ENCODE results near the gene ANKRD65. TPM values are rescaled to one million over a fixed set of nuclear protein-coding genes. Genes with fewer than 3 reads are reported as not detected.
"Not testable (repeated sequence)": the region's sequence is repeated elsewhere in the genome, so short reads cannot be mapped to it uniquely, and the experiment has no call there.

ANKRD65 gene
- total RNA-seq, 1 donor from 2014 or later = not detected

GRCh38 chr1:1430114-1430982, 9.3 kb upstream of the ANKRD65 start:
- H3K27me3 Mint-ChIP-seq = peaks cover 18% of the 10 kb centered on the region
- DNase-seq = no peak
- H3K4me3 Mint-ChIP-seq = no peak overlapping the region
- H3K9me3 Mint-ChIP-seq = no peaks in the 10 kb centered on the region
- intact Hi-C loops (cut with micrococcal nuclease) = loop anchor here (5.0 kb wide), 1 partner anchor 33 kb away; the partner anchor contains the start of gene CCNL2
- H3K36me3 Mint-ChIP-seq (ENCODE audit: low read depth) = no peaks in the 10 kb centered on the region
- peaks cover 8% of the 10 kb centered on the region for H3K4me1 Mint-ChIP-seq
- no peak overlapping the region for H3K27ac Mint-ChIP-seq

- DNase-seq = no peak
- Mint-ChIP-seq H3K9me3 (no peaks in the 10 kb centered on the region), H3K27me3 (peaks cover 24% of the 10 kb centered on the region), H3K4me1 (peaks cover 5% of the 10 kb centered on the region), H3K4me3 (no peak overlapping the region), H3K36me3 (ENCODE audit: low read depth) (no peaks in the 10 kb centered on the region), H3K27ac (no peak overlapping the region)
- intact Hi-C loops (cut with micrococcal nuclease) = loop anchor here (5.0 kb wide), 1 partner anchor 32 kb away; the partner anchor contains the start of gene CCNL2
These were observed 8.6 kb upstream of the ANKRD65 start for GRCh38 chr1:1429671-1430073.

GRCh38 chr1:1428967-1429366, 7.9 kb upstream of the ANKRD65 start:
- H3K27ac Mint-ChIP-seq; H3K9me3 Mint-ChIP-seq; H3K4me3 Mint-ChIP-seq; intact Hi-C loops (cut with micrococcal nuclease); DNase-seq; H3K4me1 Mint-ChIP-seq; H3K36me3 Mint-ChIP-seq (ENCODE audit: low read depth): not testable (repeated sequence)
- H3K27me3 Mint-ChIP-seq = peaks cover 25% of the 10 kb centered on the region

DNA sequence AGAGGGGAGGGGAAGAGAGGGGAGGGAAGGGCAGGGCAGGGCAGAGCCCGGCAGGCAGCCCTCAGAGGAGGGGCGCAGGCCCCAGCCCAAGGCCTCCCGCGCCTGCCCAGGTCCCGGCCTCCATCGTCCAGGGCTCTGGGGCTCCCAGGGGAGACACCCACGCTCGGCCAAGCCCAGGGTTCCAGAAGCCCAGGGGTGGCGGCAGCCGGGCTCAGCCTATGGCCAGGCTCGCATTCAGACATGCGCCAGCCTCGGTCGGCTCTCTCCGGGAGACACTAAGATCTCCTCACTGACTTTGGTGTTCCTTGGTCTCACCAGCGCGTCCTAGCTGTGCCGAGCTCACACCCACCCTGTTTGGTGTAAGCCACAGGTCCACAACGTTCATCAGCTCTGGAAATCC, 7.1 kb upstream of the ANKRD65 start:
- no peak overlapping the region for H3K27ac Mint-ChIP-seq
- H3K4me3 Mint-ChIP-seq = peak overlapping the region; percentile 24
- no peaks in the 10 kb centered on the region for H3K9me3 Mint-ChIP-seq
- peaks cover 25% of the 10 kb centered on the region for H3K27me3 Mint-ChIP-seq
- intact Hi-C loops (cut with micrococcal nuclease) = no loop called here
- peaks cover 2% of the 10 kb centered on the region for H3K4me1 Mint-ChIP-seq
- no peaks in the 10 kb centered on the region for H3K36me3 Mint-ChIP-seq (ENCODE audit: low read depth)
- no peak for DNase-seq

- no peaks in the 10 kb centered on the region for H3K36me3 Mint-ChIP-seq (ENCODE audit: low read depth)
- H3K4me1 Mint-ChIP-seq = peaks cover 4% of the 10 kb centered on the region
- peaks cover 25% of the 10 kb centered on the region for H3K27me3 Mint-ChIP-seq
- no peak overlapping the region for H3K4me3 Mint-ChIP-seq
- intact Hi-C loops (cut with micrococcal nuclease) = no loop called here
- no peaks in the 10 kb centered on the region for H3K9me3 Mint-ChIP-seq
- H3K27ac Mint-ChIP-seq = no peak overlapping the region
- no peak for DNase-seq
These were observed 6.7 kb upstream of the ANKRD65 start for GRCh38 chr1:1427820-1428148.

- H3K4me1 Mint-ChIP-seq = peaks cover 5% of the 10 kb centered on the region
- H3K9me3 Mint-ChIP-seq = no peaks in the 10 kb centered on the region
- H3K36me3 Mint-ChIP-seq (ENCODE audit: low read depth) = no peaks in the 10 kb centered on the region
- no peak overlapping the region for H3K27ac Mint-ChIP-seq
- no peak for DNase-seq
- intact Hi-C loops (cut with micrococcal nuclease) = no loop called here
- H3K4me3 Mint-ChIP-seq = no peak overlapping the region
- H3K27me3 Mint-ChIP-seq = peaks cover 25% of the 10 kb centered on the region
These were observed 6.2 kb upstream of the ANKRD65 start for GRCh38 chr1:1427106-1427819.

DNA sequence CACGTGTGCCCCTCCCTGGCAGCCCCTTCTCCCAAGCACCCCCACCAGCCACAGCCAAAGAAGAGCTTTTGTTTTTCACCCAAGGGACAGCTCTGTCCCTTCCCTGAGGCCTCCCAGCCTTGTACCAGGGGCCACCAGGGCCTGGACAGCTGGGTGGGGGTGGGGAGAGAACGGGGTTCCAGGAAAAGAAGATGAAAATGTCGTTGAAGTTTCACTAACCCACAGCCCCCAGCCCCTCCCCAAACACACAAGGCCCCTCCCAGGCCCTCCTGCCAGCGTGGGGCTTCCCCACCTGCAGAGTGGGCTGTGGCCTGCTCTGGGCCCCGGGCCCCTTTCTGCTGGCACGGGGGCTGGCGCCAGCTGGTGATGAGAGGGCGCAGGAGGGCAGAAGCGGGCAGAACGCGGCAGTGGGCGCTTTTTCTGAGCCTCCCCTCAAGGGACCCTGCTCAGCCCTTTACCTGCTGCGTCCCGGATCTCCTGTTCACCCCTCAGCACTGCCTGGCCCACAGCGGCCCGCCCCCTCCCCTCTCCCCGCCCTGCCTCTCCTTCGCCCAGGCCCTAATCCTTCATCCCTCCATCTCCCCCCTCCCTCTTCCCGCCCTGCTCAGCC, 5.5 kb upstream of the ANKRD65 start:
- Mint-ChIP-seq H3K9me3 (no peaks in the 10 kb centered on the region), H3K4me1 (peaks cover 5% of the 10 kb centered on the region), H3K4me3 (peak overlapping the region; percentile 50), H3K36me3 (ENCODE audit: low read depth) (no peaks in the 10 kb centered on the region), H3K27ac (no peak overlapping the region), H3K27me3 (peaks cover 26% of the 10 kb centered on the region)
- DNase-seq = no peak
- intact Hi-C loops (cut with micrococcal nuclease) = no loop called here

- no peaks in the 10 kb centered on the region for H3K36me3 Mint-ChIP-seq (ENCODE audit: low read depth)
- peaks cover 5% of the 10 kb centered on the region for H3K4me1 Mint-ChIP-seq
- no peak overlapping the region for H3K27ac Mint-ChIP-seq
- H3K27me3 Mint-ChIP-seq = peaks cover 27% of the 10 kb centered on the region
- DNase-seq = no peak
- no peaks in the 10 kb centered on the region for H3K9me3 Mint-ChIP-seq
- intact Hi-C loops (cut with micrococcal nuclease) = no loop called here
- peak overlapping the region; percentile 50 for H3K4me3 Mint-ChIP-seq
These were observed 4.8 kb upstream of the ANKRD65 start for GRCh38 chr1:1425753-1426495.

- Mint-ChIP-seq H3K27ac (no peak overlapping the region), H3K36me3 (ENCODE audit: low read depth) (no peaks in the 10 kb centered on the region), H3K27me3 (peaks cover 30% of the 10 kb centered on the region), H3K4me3 (no peak overlapping the region), H3K9me3 (no peaks in the 10 kb centered on the region), H3K4me1 (peaks cover 5% of the 10 kb centered on the region)
- DNase-seq = no peak
- intact Hi-C loops (cut with micrococcal nuclease) = no loop called here
These were observed 4.3 kb upstream of the ANKRD65 start for GRCh38 chr1:1425426-1425752.

DNA sequence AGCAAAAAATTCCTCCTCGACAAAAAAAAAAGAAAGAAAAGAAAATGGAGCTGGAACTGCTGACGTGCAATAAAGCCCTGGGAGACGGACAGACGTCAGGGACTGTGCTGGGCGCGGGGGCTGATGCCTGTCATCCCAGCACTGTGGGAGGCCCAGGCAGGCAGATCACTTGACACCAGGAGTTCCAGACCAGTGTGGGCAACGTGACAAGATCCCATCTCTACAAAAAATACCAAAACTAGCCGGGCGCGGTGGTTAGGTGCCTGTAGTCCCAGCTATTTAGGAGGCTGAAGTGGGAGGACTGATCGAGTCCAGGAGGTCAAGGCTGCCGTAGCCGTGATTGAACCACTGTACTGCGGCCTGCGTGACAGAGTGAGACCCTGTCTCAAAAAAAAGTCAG, 3.6 kb upstream of the ANKRD65 start:
- Mint-ChIP-seq H3K36me3 (ENCODE audit: low read depth) (no peaks in the 10 kb centered on the region), H3K27ac (peak overlapping the region; percentile 14), H3K4me3 (no peak overlapping the region), H3K4me1 (peaks cover 5% of the 10 kb centered on the region), H3K27me3 (peaks cover 26% of the 10 kb centered on the region), H3K9me3 (no peaks in the 10 kb centered on the region)
- intact Hi-C loops (cut with micrococcal nuclease) = no loop called here
- DNase-seq = no peak

DNA sequence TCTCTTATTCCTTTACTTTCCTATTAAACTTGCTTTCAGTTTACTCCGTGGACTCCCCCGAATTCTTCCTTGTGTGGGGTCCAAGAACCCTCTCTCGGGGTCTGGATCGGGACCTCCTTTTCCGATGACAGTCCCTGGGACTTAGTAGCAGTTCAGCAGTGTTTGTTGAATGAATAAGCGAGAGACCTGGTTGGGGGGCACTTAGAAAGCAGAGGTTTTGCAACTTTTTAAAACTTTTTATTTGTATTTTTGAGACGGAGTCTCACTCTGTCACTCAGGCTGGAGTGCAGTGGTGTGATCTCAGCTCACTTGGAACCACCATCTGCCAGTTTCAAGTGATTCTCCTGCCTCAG, 2.1 kb upstream of the ANKRD65 start:
- Mint-ChIP-seq H3K4me1 (peaks cover 5% of the 10 kb centered on the region), H3K36me3 (ENCODE audit: low read depth) (no peaks in the 10 kb centered on the region), H3K27ac (no peak overlapping the region), H3K4me3 (no peak overlapping the region), H3K27me3 (peaks cover 19% of the 10 kb centered on the region), H3K9me3 (no peaks in the 10 kb centered on the region)
- intact Hi-C loops (cut with micrococcal nuclease) = no loop called here
- DNase-seq = no peak

GRCh38 chr1:1422465-1423244, 1.6 kb upstream of the ANKRD65 start:
- intact Hi-C loops (cut with micrococcal nuclease) = no loop called here
- H3K4me1 Mint-ChIP-seq = peaks cover 8% of the 10 kb centered on the region
- no peak overlapping the region for H3K4me3 Mint-ChIP-seq
- H3K27me3 Mint-ChIP-seq = peaks cover 20% of the 10 kb centered on the region
- DNase-seq = no peak
- H3K27ac Mint-ChIP-seq = no peak overlapping the region
- H3K9me3 Mint-ChIP-seq = no peaks in the 10 kb centered on the region
- no peaks in the 10 kb centered on the region for H3K36me3 Mint-ChIP-seq (ENCODE audit: low read depth)

GRCh38 chr1:1421907-1422464, 910 bp upstream of the ANKRD65 start:
- Mint-ChIP-seq H3K9me3 (no peaks in the 10 kb centered on the region), H3K4me1 (peaks cover 9% of the 10 kb centered on the region), H3K4me3 (no peak overlapping the region), H3K36me3 (ENCODE audit: low read depth) (no peaks in the 10 kb centered on the region), H3K27me3 (peaks cover 21% of the 10 kb centered on the region), H3K27ac (no peak overlapping the region)
- no peak for DNase-seq
- intact Hi-C loops (cut with micrococcal nuclease) = no loop called here
